ENCODE measurements around the gene SLIT1.
A peak's percentile ranks its signal among the peaks of the same experiment; 100 is the strongest.
"Not testable (repeated sequence)": the region's sequence is repeated elsewhere in the genome, so short reads cannot be mapped to it uniquely, and the experiment has no call there.

SLIT1 gene

DNA sequence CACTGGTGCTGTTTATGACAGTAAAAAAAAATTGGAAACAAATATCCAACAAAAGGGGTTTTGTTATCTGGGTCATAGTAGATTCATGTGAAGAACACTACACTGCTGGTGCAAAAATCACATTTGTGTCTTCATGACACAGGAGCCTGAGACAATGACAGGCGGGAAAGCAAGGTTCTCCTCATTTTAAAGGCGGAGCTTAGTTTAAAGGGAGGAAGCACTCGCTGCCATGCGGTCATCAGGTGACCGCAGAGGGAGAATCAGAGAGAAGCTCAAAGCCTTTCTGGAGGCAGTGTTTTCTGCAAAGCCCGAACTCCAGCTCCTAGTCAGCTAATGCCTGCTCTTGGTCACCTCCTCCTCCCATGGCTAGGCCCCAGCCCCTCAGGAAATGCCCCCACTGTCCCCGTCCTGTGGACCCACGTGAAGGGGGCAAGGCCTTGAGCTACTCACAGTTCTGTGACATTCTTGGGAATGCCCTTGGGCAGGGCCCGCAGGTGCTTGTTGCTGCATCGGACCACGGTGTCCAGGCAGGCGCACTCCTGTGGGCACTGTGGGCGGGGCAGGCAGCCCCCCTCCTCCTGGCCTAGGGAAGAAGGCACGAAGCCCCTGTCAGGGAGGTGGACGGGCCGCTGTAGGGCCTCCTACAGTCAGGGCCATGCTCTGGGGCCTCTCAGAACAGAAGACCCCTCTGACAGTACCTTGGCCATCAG lies 146.1 kb downstream of the SLIT1 start:
- Histone ChIP-seq H3K9ac (ENCODE audit: low read depth, low read length) (no peak overlapping the region), H3K27me3 (ENCODE audit: control insufficient read depth, insufficient read depth, low read length) (no peaks in the 10 kb centered on the region), H3K36me3 (ENCODE audit: control insufficient read depth, insufficient read depth, low read length) (peaks cover 5% of the 10 kb centered on the region), H3K4me1 (ENCODE audit: control insufficient read depth, insufficient read depth, low read length) (peaks cover 3% of the 10 kb centered on the region), H3K9me3 (ENCODE audit: control insufficient read depth, insufficient read depth, low read length) (no peaks in the 10 kb centered on the region), H3K4me3 (ENCODE audit: low read depth, low read length) (no peak overlapping the region)

DNA sequence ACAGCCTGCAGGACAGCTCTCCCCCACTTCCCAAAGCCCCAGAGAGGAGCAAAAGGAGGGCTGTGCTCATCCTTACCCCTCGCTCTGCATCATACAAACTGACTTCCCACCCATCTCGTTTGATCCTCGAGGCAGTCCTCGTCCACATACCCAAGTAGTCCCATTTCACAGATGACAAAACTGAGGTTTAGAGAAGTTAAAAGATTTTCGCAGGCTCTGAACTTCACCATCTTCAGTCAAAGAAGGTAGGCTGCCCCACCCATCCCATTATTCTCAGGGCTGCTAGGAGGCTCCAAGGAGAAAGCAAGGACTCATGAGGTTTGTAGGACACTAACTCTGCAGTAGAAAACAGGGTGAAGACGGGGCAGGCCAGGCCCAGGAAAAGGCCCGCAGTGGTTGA lies 147.1 kb downstream of the SLIT1 start:
- H3K9ac ChIP-seq (ENCODE audit: low read depth, low read length): no peak overlapping the region
- peaks cover 5% of the 10 kb centered on the region for H3K36me3 ChIP-seq (ENCODE audit: control insufficient read depth, insufficient read depth, low read length)
- H3K4me3 ChIP-seq (ENCODE audit: low read depth, low read length): no peak overlapping the region
- H3K9me3 ChIP-seq (ENCODE audit: control insufficient read depth, insufficient read depth, low read length): no peaks in the 10 kb centered on the region
- no peaks in the 10 kb centered on the region for H3K27me3 ChIP-seq (ENCODE audit: control insufficient read depth, insufficient read depth, low read length)
- peaks cover 3% of the 10 kb centered on the region for H3K4me1 ChIP-seq (ENCODE audit: control insufficient read depth, insufficient read depth, low read length)

DNA sequence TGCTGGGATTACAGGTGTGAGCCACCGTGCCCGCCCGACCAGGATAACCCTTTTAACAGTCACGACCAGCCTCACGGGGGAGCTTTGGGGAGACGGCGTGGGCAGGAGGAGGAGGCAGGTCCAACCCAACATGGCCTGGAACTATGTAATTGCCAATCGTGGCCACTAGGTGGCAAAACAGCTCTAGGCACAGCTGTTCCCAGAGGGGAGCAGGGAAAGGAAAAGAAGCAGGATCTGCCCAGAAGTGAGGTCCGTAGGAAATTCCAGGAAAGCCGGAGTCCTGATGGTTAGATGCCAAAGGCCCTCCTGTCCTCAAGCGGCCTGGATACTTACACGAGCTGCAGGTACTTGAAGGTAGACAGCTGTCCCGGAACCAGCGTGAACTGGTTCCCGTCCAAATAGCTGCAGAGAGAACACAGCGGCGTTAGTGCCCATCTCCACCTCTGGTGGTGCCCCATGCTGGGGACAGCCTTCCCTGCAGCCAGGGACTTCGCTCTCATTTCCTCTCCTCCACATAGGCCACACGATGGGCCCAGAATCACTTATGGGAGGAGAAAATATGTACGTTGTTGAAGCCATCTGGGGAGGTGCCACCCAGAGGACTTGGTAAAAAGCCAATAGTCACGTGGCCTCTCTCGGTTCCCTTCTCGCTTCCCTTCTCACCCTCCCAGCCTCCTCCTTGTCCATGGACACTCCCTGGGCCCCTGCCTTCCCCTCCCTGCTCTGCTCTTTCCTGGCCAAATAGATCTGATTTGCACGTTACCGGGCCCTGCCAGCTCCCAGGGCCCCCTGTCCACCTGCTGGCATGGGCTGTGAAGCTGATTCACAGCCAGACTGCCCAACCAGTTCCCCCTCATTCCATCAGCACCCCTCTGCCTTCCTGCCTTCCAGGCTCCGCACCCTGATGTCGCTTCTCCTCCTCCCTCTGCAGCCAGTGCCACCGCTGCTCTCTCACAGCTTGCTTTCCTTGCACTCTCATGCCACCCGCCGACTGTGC lies 148.1 kb downstream of the SLIT1 start:
- Histone ChIP-seq H3K27me3 (ENCODE audit: control insufficient read depth, insufficient read depth, low read length) (no peaks in the 10 kb centered on the region), H3K9ac (ENCODE audit: low read depth, low read length) (no peak overlapping the region), H3K4me1 (ENCODE audit: control insufficient read depth, insufficient read depth, low read length) (peaks cover 4% of the 10 kb centered on the region), H3K9me3 (ENCODE audit: control insufficient read depth, insufficient read depth, low read length) (no peaks in the 10 kb centered on the region), H3K4me3 (ENCODE audit: low read depth, low read length) (peak overlapping the region; percentile 40), H3K36me3 (ENCODE audit: control insufficient read depth, insufficient read depth, low read length) (no peaks in the 10 kb centered on the region)

DNA sequence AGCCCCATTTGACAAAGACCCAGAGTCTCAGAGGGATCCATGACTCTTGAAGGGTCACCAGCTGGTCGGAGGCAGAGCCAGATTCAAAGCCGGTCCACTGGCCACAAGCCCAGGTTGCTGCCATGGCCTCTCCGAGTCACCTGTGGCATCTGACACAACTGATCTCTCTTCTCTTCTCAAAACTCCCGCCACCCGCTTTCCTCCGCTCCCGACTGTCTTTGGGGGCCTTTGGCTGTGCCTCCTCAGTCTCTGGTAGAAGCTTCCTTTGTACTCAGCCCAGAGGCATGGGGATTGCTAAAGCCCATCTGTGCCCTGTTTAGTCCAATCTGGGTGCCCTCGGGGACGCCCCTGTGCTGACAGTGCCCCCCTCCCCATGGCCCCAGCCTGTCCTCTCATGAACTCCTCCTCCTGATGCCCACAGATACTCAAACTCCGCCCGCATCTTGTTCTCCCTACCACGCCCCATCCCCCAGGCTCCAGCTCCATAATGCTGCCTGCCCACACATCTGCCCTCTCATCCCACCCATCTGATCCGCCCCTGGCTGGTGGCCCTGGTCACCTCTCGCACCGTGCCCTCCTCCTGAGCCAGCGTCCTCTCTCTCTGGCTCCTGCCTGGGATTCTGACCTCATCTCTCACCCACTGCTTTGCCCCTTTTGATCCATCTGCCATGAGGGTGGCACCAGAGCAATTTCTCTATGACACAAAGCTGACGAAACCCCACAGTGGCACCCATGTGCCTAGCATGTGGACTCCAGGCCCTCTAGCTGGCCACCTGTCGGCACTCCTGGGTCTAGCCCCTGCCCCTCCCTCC lies 150.6 kb downstream of the SLIT1 start:
- no peaks in the 10 kb centered on the region for H3K27me3 ChIP-seq (ENCODE audit: control insufficient read depth, insufficient read depth, low read length)
- no peak overlapping the region for H3K4me3 ChIP-seq (ENCODE audit: low read depth, low read length)
- no peak overlapping the region for H3K9ac ChIP-seq (ENCODE audit: low read depth, low read length)
- H3K36me3 ChIP-seq (ENCODE audit: control insufficient read depth, insufficient read depth, low read length): no peaks in the 10 kb centered on the region
- H3K9me3 ChIP-seq (ENCODE audit: control insufficient read depth, insufficient read depth, low read length): no peaks in the 10 kb centered on the region
- peaks cover 9% of the 10 kb centered on the region for H3K4me1 ChIP-seq (ENCODE audit: control insufficient read depth, insufficient read depth, low read length)

DNA sequence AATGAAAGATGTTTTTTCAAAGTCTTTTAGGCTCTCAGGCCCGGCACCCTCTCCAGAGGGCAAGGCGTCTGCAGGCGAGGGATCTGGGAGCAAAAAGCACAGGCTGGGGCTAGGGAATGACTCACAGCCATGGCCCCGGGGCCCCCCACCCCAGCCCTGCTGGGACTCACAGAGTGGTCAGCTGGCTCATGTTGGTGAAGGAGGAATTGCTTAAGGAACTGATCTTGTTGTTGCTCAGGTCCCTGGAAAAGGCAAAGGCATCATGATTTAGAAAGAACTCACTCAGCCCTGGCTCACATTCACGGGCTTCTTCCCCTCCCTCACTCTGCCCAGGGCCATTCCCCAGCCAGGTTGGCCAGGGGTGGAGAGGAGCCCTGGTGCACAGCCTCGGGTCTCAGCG lies 151.5 kb downstream of the SLIT1 start:
- H3K36me3 ChIP-seq (ENCODE audit: control insufficient read depth, insufficient read depth, low read length): no peaks in the 10 kb centered on the region
- H3K9me3 ChIP-seq (ENCODE audit: control insufficient read depth, insufficient read depth, low read length): no peaks in the 10 kb centered on the region
- no peak overlapping the region for H3K9ac ChIP-seq (ENCODE audit: low read depth, low read length)
- H3K4me3 ChIP-seq (ENCODE audit: low read depth, low read length): no peak overlapping the region
- peaks cover 9% of the 10 kb centered on the region for H3K4me1 ChIP-seq (ENCODE audit: control insufficient read depth, insufficient read depth, low read length)
- no peaks in the 10 kb centered on the region for H3K27me3 ChIP-seq (ENCODE audit: control insufficient read depth, insufficient read depth, low read length)

DNA sequence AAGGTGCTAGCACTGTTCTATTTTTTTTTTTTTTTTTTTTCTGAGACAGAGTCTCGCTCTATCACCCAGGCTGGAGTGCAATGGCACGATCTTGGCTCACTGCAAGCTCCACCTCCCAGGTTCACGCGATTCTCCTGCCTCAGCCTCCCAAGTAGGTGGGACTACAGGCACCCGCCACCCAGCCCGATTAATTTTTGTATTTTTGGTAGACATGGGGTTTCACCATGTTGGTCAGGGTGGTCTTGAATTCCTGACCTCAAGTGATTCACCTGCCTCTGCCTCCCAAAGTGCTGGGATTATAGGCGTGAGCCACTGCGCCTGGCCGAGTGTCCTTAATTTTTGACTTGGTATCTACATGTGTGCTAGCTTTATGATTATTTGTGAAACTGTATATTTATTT lies 151.9 kb downstream of the SLIT1 start:
- H3K4me3 ChIP-seq (ENCODE audit: low read depth, low read length); H3K36me3 ChIP-seq (ENCODE audit: control insufficient read depth, insufficient read depth, low read length); H3K9me3 ChIP-seq (ENCODE audit: control insufficient read depth, insufficient read depth, low read length); H3K4me1 ChIP-seq (ENCODE audit: control insufficient read depth, insufficient read depth, low read length); H3K9ac ChIP-seq (ENCODE audit: low read depth, low read length); H3K27me3 ChIP-seq (ENCODE audit: control insufficient read depth, insufficient read depth, low read length): not testable (repeated sequence)

DNA sequence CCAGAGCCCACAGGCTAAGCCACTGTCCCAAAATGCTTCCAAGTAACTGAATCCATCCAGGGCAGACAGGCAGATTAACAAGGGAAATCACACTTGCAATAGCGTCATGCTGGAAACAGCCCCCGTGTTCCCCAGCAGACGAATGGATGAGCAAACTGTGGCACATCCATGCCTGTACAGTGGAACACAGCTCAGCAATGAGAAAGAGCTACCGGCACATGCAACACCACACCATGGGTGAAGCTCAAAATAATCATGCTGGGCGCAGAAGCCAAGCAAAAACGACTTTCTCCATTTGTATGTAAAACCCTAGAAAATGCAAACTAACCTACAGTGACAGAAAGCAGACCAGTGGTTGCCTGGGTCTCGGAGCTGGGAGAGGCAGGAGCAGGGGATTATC lies 153.1 kb downstream of the SLIT1 start:
- Histone ChIP-seq H3K36me3 (ENCODE audit: control insufficient read depth, insufficient read depth, low read length) (no peaks in the 10 kb centered on the region), H3K27me3 (ENCODE audit: control insufficient read depth, insufficient read depth, low read length) (no peaks in the 10 kb centered on the region), H3K4me1 (ENCODE audit: control insufficient read depth, insufficient read depth, low read length) (peaks cover 8% of the 10 kb centered on the region), H3K9me3 (ENCODE audit: control insufficient read depth, insufficient read depth, low read length) (no peaks in the 10 kb centered on the region), H3K4me3 (ENCODE audit: low read depth, low read length) (no peak overlapping the region), H3K9ac (ENCODE audit: low read depth, low read length) (no peak overlapping the region)

DNA sequence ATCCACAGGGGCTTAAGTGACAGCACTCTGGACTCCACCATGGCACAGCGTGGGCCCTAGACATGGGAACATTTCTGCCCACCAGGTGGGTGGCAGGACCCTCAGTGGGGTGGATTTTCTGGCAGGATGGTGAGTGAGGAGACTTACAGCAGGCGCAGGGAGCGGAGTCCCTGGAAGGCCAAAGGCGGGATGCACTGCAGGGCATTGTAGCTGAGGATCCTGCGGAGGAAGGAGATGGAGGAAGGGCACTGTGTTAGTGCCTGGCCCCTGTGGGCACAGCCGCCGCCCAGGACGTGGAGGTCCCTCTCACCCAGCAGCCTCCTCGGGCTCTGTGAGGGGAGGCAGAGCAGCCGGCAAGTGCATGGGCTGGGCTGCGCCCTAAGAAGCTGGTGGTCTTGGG lies 154.3 kb downstream of the SLIT1 start:
- Histone ChIP-seq H3K36me3 (ENCODE audit: control insufficient read depth, insufficient read depth, low read length) (no peaks in the 10 kb centered on the region), H3K9me3 (ENCODE audit: control insufficient read depth, insufficient read depth, low read length) (no peaks in the 10 kb centered on the region), H3K4me1 (ENCODE audit: control insufficient read depth, insufficient read depth, low read length) (peaks cover 5% of the 10 kb centered on the region), H3K27me3 (ENCODE audit: control insufficient read depth, insufficient read depth, low read length) (no peaks in the 10 kb centered on the region), H3K4me3 (ENCODE audit: low read depth, low read length) (no peak overlapping the region), H3K9ac (ENCODE audit: low read depth, low read length) (no peak overlapping the region)

DNA sequence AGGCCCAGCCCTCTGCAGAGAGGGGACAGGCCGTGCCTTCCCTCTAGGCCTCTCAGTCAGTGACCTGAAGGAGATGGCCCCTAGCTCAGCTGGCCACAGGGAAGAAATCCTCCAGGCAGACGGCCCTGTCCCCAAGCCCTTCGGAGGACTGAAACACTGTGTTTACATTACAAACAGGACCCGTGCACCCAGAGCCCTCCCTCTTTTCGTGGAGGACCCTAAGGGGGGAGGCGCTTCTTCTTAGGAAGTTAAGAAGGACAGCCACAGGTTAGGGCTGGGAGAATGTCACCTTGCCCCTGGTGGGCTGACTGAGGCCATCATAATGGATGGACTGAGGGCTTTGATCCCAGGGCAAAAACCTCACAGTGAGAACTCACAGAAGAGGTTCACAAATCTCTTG lies 154.9 kb downstream of the SLIT1 start:
- H3K27me3 ChIP-seq (ENCODE audit: control insufficient read depth, insufficient read depth, low read length): no peaks in the 10 kb centered on the region
- H3K9me3 ChIP-seq (ENCODE audit: control insufficient read depth, insufficient read depth, low read length): no peaks in the 10 kb centered on the region
- H3K36me3 ChIP-seq (ENCODE audit: control insufficient read depth, insufficient read depth, low read length): no peaks in the 10 kb centered on the region
- no peak overlapping the region for H3K4me3 ChIP-seq (ENCODE audit: low read depth, low read length)
- H3K4me1 ChIP-seq (ENCODE audit: control insufficient read depth, insufficient read depth, low read length): peaks cover 5% of the 10 kb centered on the region
- no peak overlapping the region for H3K9ac ChIP-seq (ENCODE audit: low read depth, low read length)

DNA sequence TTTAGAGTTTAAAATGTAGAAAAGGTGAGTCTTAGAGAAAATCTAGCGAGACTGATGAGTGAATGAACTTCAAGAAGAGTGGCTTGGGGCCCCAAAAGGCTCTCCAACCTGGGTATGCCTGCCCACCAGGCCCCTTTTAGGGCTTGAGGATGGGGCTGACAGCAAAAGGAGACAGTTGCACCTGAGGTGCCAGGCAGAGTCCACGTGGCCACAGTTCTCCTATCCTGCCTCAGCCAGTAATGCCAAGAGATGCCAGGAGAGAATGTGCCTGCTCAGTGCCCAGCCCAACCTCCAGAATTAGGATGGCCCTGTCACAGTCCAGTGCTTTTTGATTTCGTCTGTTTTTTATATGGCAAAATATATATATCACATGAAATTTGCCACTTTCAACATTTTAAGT lies 156.5 kb downstream of the SLIT1 start:
- Histone ChIP-seq H3K4me3 (ENCODE audit: low read depth, low read length) (no peak overlapping the region), H3K4me1 (ENCODE audit: control insufficient read depth, insufficient read depth, low read length) (peaks cover 5% of the 10 kb centered on the region), H3K9me3 (ENCODE audit: control insufficient read depth, insufficient read depth, low read length) (no peaks in the 10 kb centered on the region), H3K27me3 (ENCODE audit: control insufficient read depth, insufficient read depth, low read length) (no peaks in the 10 kb centered on the region), H3K9ac (ENCODE audit: low read depth, low read length) (no peak overlapping the region), H3K36me3 (ENCODE audit: control insufficient read depth, insufficient read depth, low read length) (no peaks in the 10 kb centered on the region)

DNA sequence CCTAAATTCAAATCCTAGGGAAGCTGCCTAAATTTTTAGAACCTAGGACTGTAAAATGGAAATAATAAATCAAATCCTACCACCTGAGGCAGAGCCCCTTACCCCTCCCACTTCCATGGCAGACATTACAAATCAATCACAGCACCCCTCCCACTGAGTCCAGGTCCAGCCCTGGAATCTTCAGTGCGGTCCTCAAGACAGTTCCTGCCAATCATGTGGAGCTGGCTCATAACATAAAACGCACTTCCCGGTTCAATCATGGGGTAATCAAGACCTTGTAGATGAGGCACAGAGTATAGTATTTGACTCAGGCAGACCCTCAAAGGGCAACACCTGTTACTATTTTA lies 157.0 kb downstream of the SLIT1 start:
- Histone ChIP-seq H3K4me3 (ENCODE audit: low read depth, low read length) (no peak overlapping the region), H3K27me3 (ENCODE audit: control insufficient read depth, insufficient read depth, low read length) (no peaks in the 10 kb centered on the region), H3K9ac (ENCODE audit: low read depth, low read length) (no peak overlapping the region), H3K9me3 (ENCODE audit: control insufficient read depth, insufficient read depth, low read length) (no peaks in the 10 kb centered on the region), H3K4me1 (ENCODE audit: control insufficient read depth, insufficient read depth, low read length) (peaks cover 5% of the 10 kb centered on the region), H3K36me3 (ENCODE audit: control insufficient read depth, insufficient read depth, low read length) (no peaks in the 10 kb centered on the region)

Measured in iPS-15b (cell line).